ENCODE measurements around the gene PTBP1. TPM values are rescaled to one million over a fixed set of nuclear protein-coding genes. Genes with fewer than 3 reads are reported as not detected.
A peak's percentile ranks its signal among the peaks of the same experiment; 100 is the strongest.

PTBP1 gene
- total and polyA plus RNA-seq, 9 of the 15 experiments (the other 6 are each of a cell fraction or from before 2014, with no cell fraction given): 14.0 to 759 (median 234) TPM

GRCh38 chr19:814152-815078 is 17.2 kb downstream of the PTBP1 start:
- Histone ChIP-seq H2AFZ (ENCODE audit: low read depth, low read length) (no peak overlapping the region), H3K79me2 (ENCODE audit: control insufficient read depth, insufficient read depth, low read length) (peaks cover 5% of the 10 kb centered on the region), H3K9ac (ENCODE audit: insufficient read depth in 1 of 2, low read depth in 2 of 2, low read length in 2 of 2) (no peak overlapping the region), H3K4me1 (replicated peaks in 1 of 2; ENCODE audit: control insufficient read depth in 2 of 2, insufficient read depth in 2 of 2, low read length in 2 of 2) (peaks cover 0 to 42% of the 10 kb centered on the region in 2 experiments; a peak in 2 of 5 replicates), H4K20me1 (replicated peaks; ENCODE audit: control insufficient read depth, insufficient read depth, low read length) (no peaks in the 10 kb centered on the region), H3K4me2 (ENCODE audit: insufficient read depth, low read length) (no peak overlapping the region), H3K4me3 (no peak overlapping the region), H3K27ac (ENCODE audit: extremely low read depth, low read depth, low read length) (no peak overlapping the region), H3K27me3 (ENCODE audit: control insufficient read depth in 2 of 2, insufficient read depth in 2 of 2, low read length in 2 of 2) (no peaks in the 10 kb centered on the region), H3K9me3 (replicated peaks; ENCODE audit: control insufficient read depth, insufficient read depth, low read depth, low read length) (peaks cover 3% of the 10 kb centered on the region), H3K36me3 (ENCODE audit: control insufficient read depth, insufficient read depth, low read length) (peaks cover 57% of the 10 kb centered on the region), H3K9me1 (ENCODE audit: control insufficient read depth, insufficient read depth, low read length) (no peaks in the 10 kb centered on the region)
- ATAC-seq: no peak
- BruUV-seq (replicated peaks): no TSS peak
- in situ Hi-C loops (cut with MboI): no loop called here
- ChIA-PET POLR2A (interaction anchor here (0.6 to 2.2 kb wide), 5 partner anchors 10 to 46 kb away, joined by 3 to 11 read pairs (median 5); partner anchors contain the start of gene PTBP1), CTCF (ENCODE audit: low intra/inter-chr PET ratio) (no interaction called here)
- 96% methylated on average over 35 of the region's 49 CpGs for WGBS (ENCODE audit: insufficient coverage, low coverage, missing lambda C conversion rate)
- FAIRE-seq: no peak
- intact Hi-C loops (cut with micrococcal nuclease): no loop called here
- no peak for DNase-seq (ENCODE audit: extremely low read depth in 1 of 4, low spot score in 3 of 4)
- no peak for TF ChIP-seq ZNF511 (CRISPR knock-in tag; IDR thresholded peaks at IDR 0.05)
- no peak for TF ChIP-seq ATF1 (CRISPR knock-in tag; IDR thresholded peaks at IDR 0.05)
- no peak for TF ChIP-seq ATF1 (tag; IDR thresholded peaks at IDR 0.05)
- no peak for TF ChIP-seq ARID4B (CRISPR knock-in tag; IDR thresholded peaks at IDR 0.05)
- no peak for TF ChIP-seq ZNF23 (CRISPR knock-in tag; IDR thresholded peaks at IDR 0.05)
- TF ChIP-seq TBL1XR1 (IDR thresholded peaks at IDR 0.05; ENCODE audit: low read length in 2 of 2): no peak
- TF ChIP-seq ZNF740 (CRISPR knock-in tag; IDR thresholded peaks at IDR 0.05): no peak
- TF ChIP-seq ZNF740 (tag; IDR thresholded peaks at IDR 0.05): no peak
- TF ChIP-seq RBM22 (IDR thresholded peaks at IDR 0.05; ENCODE audit: low read depth, low read length, poor library complexity, severe bottlenecking): peak; percentile 91
- TF ChIP-seq CEBPG (CRISPR knock-in tag; IDR thresholded peaks at IDR 0.05): no peak
- no peak for TF ChIP-seq CEBPG (tag; conservative IDR thresholded peaks at IDR 0.05 in 1 of 2, IDR thresholded peaks at IDR 0.05 in 1 of 2)
- no peak for TF ChIP-seq TRIM24 (IDR thresholded peaks at IDR 0.05)
- peak; percentile 70 for TF ChIP-seq POLR2G (IDR thresholded peaks at IDR 0.05; ENCODE audit: low read depth, low read length)
- TF ChIP-seq ZNF24 (IDR thresholded peaks at IDR 0.05): no peak
- no peak for TF ChIP-seq YY1 (IDR thresholded peaks at IDR 0.05; ENCODE audit: borderline replicate concordance in 1 of 3, control insufficient read depth in 1 of 3, extremely low read depth in 1 of 3, insufficient read depth in 3 of 3, insufficient read length in 1 of 3, insufficient replicate concordance in 2 of 3, low read depth in 1 of 3, low read length in 2 of 3)

Measured in K562 (cell line).